Effector CD4-positive, alpha-beta T cell (primary cell): ENCODE data around the gene PRSS48.
"Not testable (repeated sequence)": the region's sequence is repeated elsewhere in the genome, so short reads cannot be mapped to it uniquely, and the experiment has no call there.

Experiments
- DNase-seq: peaks from one replicate; pipeline ENCODE4 v3.0.0-alpha.2; 2020

PRSS48 gene

DNA sequence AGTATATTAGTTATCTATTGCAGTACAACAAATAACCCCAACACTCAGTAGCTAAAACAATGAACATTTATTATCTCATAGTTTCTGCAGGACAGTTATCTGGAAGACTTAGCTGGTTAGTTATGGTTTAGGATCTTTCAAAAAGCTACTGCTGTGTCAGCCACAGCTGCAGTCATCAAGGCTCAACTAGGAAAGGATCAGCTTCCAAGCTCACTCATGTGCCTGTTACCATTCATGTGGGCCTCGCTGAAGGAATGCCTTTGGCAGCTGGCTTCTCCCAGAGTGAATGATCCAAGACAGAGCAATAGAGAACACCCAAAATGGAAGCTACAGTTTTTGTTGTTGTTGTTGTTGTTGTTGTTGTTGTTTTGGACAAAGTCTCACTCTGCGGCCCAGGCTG lies 13.5 kb upstream of the PRSS48 start:
- no peak for DNase-seq

DNA sequence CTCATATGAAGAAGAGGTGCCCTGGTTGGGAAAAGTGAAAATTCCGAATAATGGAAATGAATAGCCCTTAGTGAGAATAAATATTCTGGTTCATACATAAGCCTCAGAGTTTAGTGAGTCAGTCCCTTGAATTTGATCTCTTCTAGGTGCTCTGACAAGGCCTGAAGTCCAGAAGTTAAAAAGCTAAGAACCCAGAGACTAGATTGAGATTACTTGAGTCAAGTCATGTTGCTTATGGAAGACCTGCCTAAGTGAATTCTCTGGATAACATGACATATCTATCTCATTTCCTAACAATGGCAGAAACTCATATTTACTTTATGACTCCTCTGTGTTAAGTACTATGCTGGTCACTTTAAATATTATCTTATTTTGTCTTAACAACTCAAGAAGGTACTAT lies 10.5 kb upstream of the PRSS48 start:
- DNase-seq: no peak

DNA sequence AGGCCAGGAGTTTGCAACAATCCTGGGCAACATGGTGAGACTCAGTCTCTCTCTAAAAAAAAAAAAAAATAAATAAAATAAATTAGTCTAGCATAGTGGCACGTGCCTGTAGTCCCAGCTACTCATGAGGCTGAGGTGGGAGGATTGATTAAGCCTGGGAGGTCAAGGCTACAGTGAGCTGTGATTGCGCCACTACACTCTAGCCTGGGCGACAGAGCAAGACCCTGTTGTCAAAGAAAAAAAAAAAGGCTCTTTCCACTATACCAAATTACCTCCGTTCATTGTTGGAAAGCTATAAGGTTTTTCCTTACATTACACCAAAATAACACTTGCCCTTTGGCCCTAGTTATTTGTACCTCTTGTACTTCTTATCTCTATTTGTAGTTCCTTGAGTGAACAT lies 9.9 kb upstream of the PRSS48 start:
- DNase-seq: no peak

DNA sequence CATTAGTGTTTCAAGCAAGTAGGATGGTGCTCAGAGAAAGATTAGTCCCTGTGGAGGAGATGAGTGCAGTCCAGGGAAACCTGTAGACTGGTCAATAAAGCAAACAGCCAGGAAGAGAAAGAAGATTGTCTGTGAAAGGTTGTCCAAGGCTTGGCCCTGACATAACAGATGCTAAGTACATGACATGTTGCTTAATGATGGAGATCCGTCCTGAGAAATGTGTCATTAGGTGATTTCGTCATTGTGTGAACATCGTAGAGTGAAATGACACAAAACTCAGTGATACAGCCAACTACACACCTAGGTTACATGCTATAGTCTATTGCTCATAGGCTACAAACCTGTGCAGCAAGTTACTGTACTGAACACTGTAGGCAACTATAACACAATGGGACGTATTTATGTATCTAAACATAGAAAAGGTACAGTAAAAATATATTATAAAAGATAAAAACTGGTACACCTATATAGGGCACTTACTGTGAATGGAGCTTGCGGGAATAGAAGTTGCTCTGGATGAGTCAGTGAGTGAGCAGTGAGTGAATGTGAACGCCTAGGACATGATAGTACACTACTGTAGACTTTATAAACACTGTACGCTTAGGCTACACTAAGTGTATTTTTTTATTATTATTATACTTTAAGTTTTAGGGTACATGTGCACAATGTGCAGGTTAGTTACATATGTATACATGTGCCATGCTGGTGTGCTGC lies 9.0 kb upstream of the PRSS48 start:
- DNase-seq: no peak

DNA sequence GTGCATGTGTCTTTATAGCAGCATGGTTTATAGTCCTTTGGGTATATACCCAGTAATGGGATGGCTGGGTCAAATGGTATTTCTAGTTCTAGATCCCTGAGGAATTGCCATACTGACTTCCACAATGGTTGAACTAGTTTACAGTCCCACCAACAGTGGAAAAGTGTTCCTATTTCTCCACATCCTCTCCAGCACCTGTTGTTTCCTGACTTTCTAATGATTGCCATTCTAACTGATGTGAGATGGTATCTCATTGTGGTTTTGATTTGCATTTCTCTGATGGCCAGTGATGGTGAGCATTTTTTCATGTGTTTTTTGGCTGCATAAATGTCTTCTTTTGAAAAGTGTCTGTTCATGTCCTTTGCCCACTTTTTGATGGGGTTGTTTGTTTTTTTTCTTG lies 8.1 kb upstream of the PRSS48 start:
- not testable (repeated sequence) for DNase-seq

DNA sequence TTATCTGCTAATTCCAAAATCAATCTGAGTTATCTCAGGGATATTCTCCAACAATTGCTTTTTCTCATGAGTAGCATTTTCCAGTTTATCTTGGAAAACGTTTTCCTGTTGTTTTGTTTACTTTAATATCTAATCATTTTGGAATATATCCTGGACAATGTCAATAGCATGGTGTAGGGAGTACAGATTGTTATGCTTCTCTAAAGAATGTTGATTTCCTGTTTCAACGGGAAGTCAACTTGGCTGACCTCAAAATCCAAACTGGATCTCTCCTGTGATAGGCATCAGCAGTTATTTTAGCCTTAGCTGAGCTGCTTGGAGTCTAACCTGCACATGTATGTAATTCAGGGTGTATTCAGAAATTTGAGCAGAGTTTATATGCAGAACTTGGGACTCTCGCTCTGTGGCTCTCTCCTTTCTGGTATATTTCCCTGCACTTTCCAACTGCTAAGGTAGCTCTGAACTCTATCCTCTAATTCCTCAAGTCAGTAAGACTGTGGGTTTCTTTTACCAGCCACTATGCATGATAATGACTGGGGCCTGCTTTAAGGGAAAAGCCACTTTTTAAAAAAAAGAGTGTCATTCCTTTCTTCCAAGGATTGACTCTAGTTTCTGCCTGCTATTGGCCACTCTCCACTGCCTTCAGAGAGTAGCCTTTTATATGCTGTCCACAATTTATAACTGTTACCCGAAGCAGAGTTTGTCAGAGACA lies 7.7 kb downstream of the PRSS48 start:
- no peak for DNase-seq

DNA sequence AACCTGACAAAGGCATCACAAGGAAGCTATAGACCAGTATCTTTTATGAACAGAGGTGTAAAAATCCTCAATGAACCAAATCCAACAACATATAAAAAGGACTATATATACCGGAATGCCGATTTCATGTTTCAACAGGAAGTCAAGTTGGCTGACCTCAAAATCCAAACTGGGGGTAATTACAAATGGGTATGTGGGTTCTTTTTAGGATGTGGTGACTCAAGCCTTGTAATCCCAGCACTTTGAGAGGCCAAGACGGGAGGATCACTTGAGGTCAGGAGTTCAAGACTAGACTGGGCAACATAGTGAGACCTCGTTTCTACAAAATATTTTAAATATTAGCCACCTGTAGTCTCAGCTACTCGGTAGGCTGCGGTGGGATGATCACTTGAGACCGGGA lies 10.4 kb downstream of the PRSS48 start:
- no peak for DNase-seq

DNA sequence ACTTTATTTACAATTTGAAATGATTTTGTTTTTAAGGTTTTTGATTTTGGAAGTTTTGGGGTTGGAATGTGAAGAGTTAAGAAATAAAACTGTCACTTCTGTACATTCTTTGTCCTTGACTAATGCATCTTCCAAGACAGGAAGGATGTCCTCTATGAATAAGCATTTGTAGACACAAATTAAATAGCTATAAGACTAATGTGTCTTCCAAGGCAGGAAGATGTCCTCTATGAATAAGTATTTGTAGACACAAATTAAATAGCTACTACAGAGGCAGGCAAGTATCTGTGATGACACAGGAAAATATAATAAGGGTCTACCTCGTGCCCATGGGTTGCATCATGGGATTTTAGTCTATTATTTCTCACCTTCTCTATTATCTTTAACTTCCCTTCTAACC lies 14.5 kb downstream of the PRSS48 start:
- no peak for DNase-seq

DNA sequence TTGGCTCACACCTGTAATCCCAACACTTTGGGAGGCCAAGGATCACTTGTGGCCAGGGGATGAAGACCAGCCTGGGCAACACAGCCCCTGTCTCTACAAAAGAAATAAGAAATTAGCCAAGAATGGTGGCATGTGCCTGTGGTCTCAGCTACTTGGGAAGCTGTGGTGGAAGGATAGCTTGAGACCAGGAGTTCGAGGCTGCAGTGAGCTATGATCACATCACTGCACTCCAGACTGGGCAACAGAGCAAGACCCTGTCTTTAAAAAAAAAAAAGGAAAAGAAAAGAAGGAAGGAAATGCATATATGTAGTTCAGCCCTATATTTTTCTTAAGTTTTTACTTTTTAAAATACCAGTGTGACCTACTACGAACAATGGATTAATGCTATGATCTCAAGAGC lies 15.1 kb downstream of the PRSS48 start:
- DNase-seq: no peak

DNA sequence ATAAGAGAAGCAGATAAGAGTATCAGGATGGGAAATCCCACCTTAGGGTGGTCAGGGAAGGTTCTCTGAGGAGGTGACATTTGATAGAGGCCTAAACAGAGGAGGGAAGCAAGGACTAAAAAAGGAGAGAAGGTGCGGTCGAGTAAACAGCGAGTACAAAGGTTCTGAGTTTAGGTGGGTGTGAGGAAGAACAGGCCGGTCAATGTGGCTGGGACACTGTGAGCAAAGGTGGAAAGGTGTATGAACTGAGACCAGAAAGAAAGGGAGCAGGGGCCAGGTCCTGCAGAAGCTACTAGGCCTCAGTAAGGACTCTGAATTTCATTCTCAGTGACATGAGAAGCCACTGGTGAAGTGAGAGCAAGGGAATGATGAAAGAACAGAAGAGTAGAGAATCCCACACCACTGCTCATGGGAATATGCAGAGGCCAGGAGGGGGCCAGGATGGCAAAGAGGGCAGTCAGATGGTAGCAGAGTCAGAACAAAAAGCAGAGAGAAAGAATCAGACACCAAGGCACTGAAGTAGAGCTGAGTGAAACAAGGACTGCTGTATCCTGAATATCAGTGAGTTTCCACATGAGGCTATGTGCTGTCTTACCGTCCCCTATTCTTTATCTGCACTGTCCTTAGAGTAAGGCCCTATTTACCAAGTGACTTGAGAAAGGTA lies 18.0 kb downstream of the PRSS48 start:
- no peak for DNase-seq

DNA sequence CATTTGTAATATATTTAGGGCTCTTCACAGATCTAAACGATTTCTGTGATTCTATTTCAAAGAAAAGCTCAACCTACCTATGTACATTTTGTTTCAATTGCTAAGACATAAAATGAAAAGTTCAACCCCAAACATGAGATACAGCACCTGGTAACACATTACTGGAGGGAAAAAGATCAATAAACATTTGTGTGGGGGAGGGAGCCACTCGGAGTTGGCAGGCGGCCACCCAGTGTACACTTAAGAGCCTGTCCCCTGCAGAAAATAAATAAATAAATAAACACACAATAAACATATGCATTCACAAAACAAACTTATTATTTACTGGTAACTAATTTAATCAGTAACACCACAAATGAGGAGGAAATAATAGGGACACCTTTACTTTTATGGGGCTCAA lies 19.3 kb downstream of the PRSS48 start:
- no peak for DNase-seq

DNA sequence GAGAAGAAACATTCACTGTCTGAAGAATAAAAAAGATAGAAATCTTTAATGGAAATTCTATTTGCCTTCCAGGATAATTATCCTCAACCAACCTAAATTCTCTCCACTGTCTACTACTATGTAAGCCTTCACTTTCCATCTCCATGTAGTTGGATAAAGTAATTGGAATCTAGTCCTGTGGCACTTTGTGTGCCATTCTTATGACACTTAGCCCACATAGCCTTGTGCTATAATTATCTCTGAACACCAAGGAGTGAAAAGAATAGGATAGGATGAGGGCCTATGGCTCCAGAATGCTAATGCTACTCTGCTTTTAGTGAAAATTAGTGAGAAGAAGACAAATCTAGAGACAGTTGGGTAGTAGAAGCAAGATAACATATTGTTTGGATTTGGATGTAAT lies 20.2 kb downstream of the PRSS48 start:
- DNase-seq: no peak

DNA sequence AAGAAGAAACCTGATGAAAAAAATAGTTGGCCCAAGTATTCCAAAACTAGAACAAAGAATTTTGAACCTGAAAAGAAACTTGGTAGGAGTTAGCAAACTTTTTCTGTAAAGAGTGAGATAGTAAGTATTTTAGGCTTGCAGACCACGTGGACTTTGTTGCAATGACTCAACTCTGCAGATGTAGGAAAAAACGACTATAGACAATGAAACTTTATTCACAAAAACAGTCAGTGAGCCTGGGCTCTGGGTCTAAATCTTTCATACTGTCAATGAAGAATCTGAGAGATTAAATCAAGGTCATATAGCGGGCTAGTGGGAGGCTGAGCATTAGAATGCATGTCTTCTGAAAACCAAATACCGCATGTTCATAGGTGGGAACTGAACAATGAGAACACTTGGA lies 25.5 kb downstream of the PRSS48 start:
- DNase-seq: no peak

DNA sequence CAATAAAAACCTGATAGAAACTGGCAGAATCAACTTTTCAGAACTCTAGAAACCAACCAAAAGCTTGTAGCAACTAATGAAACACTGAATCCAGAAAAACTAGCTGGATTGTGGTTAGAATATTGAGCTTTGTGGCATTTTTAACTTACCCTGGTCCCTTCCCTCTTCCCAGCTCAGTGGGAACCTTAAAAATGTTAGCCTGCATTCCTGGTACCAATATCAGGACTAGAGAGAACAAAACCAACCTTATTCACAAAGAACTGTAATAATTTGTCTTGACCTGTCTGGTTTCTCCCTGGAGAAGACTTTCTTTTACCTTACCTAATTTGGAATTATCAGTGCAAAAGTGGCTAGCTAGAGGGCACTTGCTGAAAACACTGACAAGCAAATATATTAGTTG lies 27.3 kb downstream of the PRSS48 start:
- DNase-seq: no peak

DNA sequence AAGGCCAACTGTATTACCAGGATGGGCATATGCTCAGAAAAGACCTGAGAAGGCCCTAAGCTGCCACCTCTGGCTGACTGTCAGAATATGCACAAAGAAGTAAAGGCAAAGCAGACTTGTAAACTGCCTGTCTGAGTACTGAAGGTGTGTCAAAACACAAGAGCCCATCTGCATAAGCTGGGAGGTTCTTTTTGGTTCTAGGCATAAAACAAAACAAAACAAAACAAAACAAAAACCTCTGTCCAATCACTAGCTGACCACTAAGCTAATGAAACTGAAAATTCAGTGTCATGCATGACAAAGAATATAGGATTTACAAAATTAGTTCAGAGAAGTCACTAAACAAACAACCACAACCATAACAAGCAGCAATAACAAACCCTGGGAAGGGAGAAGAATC lies 27.8 kb downstream of the PRSS48 start:
- no peak for DNase-seq

DNA sequence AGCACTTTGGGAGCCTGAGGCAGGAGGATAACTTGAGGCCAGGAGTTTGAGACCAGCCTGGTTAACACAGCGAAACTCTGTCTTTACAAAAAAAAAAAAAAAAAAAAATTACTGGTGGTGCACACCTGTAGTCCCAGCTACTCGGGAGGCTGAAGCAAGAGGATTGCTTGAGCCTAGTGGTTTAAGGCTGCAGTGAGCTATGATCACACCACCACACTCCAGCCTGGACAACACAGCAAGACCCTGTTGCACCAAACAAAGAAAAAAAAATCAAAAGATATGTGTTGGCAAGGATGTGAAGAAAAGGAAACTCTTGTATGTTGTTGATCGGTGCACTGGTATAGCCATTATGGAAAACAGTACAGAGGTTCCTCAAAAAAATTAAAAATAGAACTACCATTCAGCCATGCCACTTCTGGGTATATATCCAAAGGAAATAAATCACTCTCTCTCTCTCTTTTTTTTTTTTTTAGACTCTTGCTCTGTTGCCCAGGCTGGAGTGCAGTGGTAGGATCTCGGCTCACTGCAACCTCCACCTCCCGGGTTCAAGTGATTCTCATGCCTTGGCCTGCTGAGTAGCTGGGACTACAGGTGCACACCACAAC lies 33.3 kb downstream of the PRSS48 start:
- no peak for DNase-seq

DNA sequence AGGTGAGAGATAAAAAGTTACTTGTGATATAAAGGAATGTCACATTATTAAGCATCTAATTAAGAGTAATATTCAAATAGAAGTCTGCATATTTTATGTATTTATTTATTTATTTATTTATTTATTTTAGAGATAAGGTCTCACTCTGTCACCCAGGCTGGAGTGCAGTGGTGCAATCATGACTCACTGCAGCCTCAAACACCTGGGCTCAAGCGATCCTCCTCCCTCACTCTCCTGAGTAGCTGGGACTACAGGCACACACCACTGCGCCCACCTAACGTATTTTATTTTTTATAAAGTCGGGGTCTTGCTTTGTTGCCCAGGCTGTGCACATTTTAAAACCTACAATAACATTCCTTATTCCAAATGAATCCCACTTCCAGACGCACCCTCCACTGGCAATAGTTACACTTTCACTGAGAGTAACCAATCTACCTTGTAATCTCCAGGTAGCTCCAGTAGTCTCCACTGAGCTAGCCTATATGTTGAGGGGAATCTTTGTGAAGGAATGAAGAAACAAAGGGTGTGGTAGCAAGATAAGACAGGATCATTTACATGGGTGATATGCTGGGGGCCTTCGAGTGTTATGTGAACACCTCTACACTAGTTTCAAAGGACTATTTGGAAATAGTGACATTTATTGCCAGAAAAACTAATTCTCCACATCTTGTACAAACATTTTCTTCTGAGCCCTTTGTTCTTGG lies 36.5 kb downstream of the PRSS48 start:
- no peak for DNase-seq

DNA sequence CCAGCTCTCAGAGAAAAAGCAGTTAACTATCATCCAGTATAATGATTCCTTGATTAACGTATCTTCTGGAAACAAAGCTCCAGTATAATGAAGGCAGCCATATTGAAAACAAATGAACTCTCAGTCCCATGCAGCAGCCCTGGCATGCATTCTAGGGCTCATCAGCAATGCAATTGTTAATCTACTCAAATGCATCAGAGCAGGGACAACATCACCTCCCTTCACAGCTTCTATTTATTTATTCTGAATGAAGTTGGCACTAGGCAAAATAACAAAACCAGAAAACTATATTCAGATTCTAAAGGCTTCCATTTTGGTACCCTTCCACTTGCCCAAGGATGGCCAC lies 37.0 kb downstream of the PRSS48 start:
- DNase-seq: no peak

DNA sequence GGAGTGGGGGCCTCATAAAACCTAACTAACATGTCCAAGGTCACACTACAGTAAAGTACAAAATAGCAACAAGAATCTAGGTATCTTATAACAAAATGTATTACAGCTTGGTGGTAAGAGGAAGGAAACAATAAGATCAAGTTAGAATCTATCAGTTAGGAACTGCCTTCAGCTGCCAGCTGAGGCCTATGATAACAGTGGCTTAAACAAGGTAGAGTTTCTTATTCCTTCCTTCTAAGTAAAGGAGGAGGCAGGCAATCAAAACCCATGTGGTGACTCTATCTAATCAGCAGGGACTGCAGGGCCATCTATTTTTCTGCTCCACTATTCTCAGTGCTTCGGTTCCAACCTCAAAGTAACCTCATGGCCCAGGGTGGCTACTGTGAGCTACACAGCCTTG lies 37.5 kb downstream of the PRSS48 start:
- DNase-seq: no peak

DNA sequence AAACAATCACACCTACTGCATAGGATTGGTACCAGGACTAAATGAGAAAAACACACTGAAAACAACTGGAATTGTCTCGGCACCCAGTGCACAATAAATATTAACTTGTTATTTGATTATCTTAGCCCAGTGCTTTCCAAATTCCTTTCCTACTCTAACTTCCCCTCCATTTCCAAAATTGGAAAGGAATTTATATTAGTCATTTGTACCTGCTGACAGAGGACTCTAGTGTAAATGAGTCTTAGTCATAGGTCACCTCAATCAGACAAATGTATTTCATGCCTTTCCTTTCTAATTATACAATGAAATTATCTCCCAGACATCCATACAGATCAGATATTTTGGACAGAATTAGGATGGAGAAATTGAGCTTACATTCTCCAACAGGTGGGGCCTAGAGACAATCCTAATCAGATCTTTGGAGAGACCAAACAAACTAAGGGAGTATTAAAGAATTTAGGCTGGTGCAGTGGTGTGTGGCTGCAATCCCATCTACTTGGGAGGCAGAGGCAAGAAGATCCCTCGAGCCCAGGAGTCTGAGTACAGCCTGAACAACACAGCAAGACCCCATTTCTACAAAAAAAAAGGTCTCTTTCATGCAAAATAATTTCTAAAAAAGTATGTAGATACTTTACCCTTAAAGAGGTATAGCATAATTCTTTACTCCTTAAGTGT lies 38.4 kb downstream of the PRSS48 start:
- DNase-seq: no peak

DNA sequence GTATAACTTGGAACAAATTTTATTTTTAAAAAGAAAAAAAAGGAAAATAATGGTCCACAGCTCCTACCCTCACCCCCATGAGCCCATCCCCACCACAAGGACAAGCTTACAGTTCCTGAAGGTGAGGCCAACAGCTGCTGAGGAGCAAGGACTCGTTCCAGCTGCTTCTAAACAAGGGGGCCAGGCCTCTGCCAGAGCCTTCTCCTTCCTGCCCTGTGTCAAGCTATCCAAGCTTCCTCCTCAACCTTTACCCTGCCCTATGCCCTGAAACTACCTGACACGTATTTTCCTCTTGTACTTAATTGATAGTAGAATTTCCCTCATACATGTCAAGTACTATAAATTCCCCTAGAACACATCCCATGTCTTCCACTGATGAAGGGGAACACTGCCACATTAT lies 39.7 kb downstream of the PRSS48 start:
- no peak for DNase-seq

DNA sequence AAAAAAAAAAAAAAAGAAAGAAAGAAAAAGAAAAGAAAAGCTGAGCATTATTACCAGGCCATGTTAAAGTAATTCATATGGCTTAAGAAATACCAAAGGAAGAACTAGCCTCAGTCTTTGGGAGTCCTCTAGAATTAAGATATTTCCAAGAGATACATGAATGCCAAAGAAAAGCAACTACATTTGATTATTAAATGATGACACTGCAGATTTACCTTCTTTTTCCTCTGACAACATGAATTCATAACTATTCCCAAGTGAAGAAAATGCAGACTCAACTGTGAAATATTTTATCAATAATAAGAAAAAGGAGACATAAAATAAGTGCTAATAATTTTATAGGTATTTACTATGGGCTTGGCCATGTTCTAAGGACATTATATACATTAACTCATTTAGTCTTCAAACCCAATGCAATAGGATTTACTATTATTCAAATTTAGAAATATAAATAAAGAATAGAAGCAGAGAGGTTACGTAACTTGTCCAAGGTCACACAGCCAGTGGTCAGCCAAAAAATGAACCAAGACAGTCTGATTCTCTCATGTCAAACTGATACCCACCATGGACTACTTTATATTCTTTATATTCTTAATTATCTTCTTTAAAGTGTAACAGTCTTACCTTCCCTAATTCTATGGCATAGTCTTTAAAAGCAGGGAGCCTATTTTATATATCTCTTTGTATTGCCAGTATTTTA lies 41.5 kb downstream of the PRSS48 start:
- no peak for DNase-seq
